ENCODE results near the gene SCG2.

SCG2 gene

GRCh38 chr2:223625652-223626051, 23.5 kb upstream of the SCG2 start:
- H2AFZ ChIP-seq (ENCODE audit: low read length): no peak overlapping the region
- no peaks in the 10 kb centered on the region for H3K27me3 ChIP-seq (ENCODE audit: insufficient read depth, low read length)
- no peaks in the 10 kb centered on the region for H3K9me3 ChIP-seq (ENCODE audit: low read length)
- no peak overlapping the region for H3K4me3 ChIP-seq (ENCODE audit: low read depth, low read length, poor library complexity, severe bottlenecking)
- no peaks in the 10 kb centered on the region for H3F3A ChIP-seq (ENCODE audit: insufficient read depth, low read length)
- H3K4me2 ChIP-seq (ENCODE audit: low read length): no peak overlapping the region
- H3K9ac ChIP-seq (ENCODE audit: low read length): no peak overlapping the region
- H3K9me2 ChIP-seq (ENCODE audit: low read depth, low read length): no peaks in the 10 kb centered on the region
- H3K4me1 ChIP-seq (ENCODE audit: insufficient read depth, low read length, severe bottlenecking): no peaks in the 10 kb centered on the region
- no peaks in the 10 kb centered on the region for H3K79me2 ChIP-seq (ENCODE audit: insufficient read depth, low read length)
- H3K27ac ChIP-seq (ENCODE audit: low read depth, low read length, poor library complexity, severe bottlenecking): no peak overlapping the region
- TF ChIP-seq, protein P1, sequence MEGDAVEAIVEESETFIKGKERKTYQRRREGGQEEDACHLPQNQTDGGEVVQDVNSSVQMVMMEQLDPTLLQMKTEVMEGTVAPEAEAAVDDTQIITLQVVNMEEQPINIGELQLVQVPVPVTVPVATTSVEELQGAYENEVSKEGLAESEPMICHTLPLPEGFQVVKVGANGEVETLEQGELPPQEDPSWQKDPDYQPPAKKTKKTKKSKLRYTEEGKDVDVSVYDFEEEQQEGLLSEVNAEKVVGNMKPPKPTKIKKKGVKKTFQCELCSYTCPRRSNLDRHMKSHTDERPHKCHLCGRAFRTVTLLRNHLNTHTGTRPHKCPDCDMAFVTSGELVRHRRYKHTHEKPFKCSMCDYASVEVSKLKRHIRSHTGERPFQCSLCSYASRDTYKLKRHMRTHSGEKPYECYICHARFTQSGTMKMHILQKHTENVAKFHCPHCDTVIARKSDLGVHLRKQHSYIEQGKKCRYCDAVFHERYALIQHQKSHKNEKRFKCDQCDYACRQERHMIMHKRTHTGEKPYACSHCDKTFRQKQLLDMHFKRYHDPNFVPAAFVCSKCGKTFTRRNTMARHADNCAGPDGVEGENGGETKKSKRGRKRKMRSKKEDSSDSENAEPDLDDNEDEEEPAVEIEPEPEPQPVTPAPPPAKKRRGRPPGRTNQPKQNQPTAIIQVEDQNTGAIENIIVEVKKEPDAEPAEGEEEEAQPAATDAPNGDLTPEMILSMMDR (IDR thresholded peaks at IDR 0.05; ENCODE audit: low read length): no peak
- no peak for TF ChIP-seq EZH2 (IDR thresholded peaks at IDR 0.05; ENCODE audit: borderline replicate concordance, low read length)
- H4K20me1 ChIP-seq (ENCODE audit: insufficient read depth, low read length): no peaks in the 10 kb centered on the region
- H3K36me3 ChIP-seq (ENCODE audit: insufficient read depth, low read length): no peaks in the 10 kb centered on the region

DNA sequence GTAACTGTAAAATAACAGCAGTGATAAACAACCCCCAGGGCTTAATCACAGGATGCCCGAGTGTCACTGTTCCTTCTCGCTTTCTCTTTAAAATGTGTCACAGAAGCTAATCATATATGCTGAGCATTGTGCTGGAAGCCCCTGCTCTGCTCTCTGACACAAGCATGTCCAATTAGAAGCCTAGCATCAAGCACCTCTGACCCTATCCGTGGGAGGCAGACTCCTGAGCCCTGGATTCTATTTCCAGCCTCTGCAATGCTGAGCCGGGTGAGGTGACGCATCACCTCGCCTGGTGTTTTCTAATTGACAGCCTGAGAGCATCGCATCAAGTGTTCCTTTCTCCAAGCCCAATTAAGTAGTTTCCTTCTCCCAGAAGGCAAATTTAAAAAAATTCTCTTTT, 19.7 kb upstream of the SCG2 start:
- Histone ChIP-seq H3K9ac (ENCODE audit: low read length) (no peak overlapping the region), H3K4me3 (ENCODE audit: low read depth, low read length, poor library complexity, severe bottlenecking) (no peak overlapping the region), H4K20me1 (ENCODE audit: insufficient read depth, low read length) (no peaks in the 10 kb centered on the region), H3K36me3 (ENCODE audit: insufficient read depth, low read length) (no peaks in the 10 kb centered on the region), H3K9me2 (ENCODE audit: low read depth, low read length) (no peaks in the 10 kb centered on the region), H3K4me1 (ENCODE audit: insufficient read depth, low read length, severe bottlenecking) (no peaks in the 10 kb centered on the region), H3K4me2 (ENCODE audit: low read length) (no peak overlapping the region), H3K27ac (ENCODE audit: low read depth, low read length, poor library complexity, severe bottlenecking) (no peak overlapping the region), H2AFZ (ENCODE audit: low read length) (no peak overlapping the region), H3F3A (ENCODE audit: insufficient read depth, low read length) (no peaks in the 10 kb centered on the region), H3K79me2 (ENCODE audit: insufficient read depth, low read length) (no peaks in the 10 kb centered on the region), H3K9me3 (ENCODE audit: low read length) (no peaks in the 10 kb centered on the region), H3K27me3 (ENCODE audit: insufficient read depth, low read length) (no peaks in the 10 kb centered on the region)
- TF ChIP-seq EZH2 (IDR thresholded peaks at IDR 0.05; ENCODE audit: borderline replicate concordance, low read length): no peak
- TF ChIP-seq, protein P1 (IDR thresholded peaks at IDR 0.05; ENCODE audit: low read length): no peak

GRCh38 chr2:223619486-223620129, 17.4 kb upstream of the SCG2 start:
- Histone ChIP-seq H3K27ac (ENCODE audit: low read depth, low read length, poor library complexity, severe bottlenecking) (no peak overlapping the region), H4K20me1 (ENCODE audit: insufficient read depth, low read length) (no peaks in the 10 kb centered on the region), H3K79me2 (ENCODE audit: insufficient read depth, low read length) (no peaks in the 10 kb centered on the region), H2AFZ (ENCODE audit: low read length) (no peak overlapping the region), H3K27me3 (ENCODE audit: insufficient read depth, low read length) (no peaks in the 10 kb centered on the region), H3F3A (ENCODE audit: insufficient read depth, low read length) (no peaks in the 10 kb centered on the region), H3K4me1 (ENCODE audit: insufficient read depth, low read length, severe bottlenecking) (no peaks in the 10 kb centered on the region), H3K4me3 (ENCODE audit: low read depth, low read length, poor library complexity, severe bottlenecking) (no peak overlapping the region), H3K9me2 (ENCODE audit: low read depth, low read length) (no peaks in the 10 kb centered on the region), H3K4me2 (ENCODE audit: low read length) (no peak overlapping the region), H3K9me3 (ENCODE audit: low read length) (no peaks in the 10 kb centered on the region), H3K9ac (ENCODE audit: low read length) (no peak overlapping the region), H3K36me3 (ENCODE audit: insufficient read depth, low read length) (no peaks in the 10 kb centered on the region)
- TF ChIP-seq, protein P1 (IDR thresholded peaks at IDR 0.05; ENCODE audit: low read length): no peak
- TF ChIP-seq EZH2 (IDR thresholded peaks at IDR 0.05; ENCODE audit: borderline replicate concordance, low read length): no peak
